HG03045 (cell line): ENCODE data around the gene NTHL1.
A peak's percentile ranks its signal among the peaks of the same experiment; 100 is the strongest.

ENCODE experiments used
- ATAC-seq: cut with Tn5 transposase; IDR thresholded peaks from one replicate; pipeline ENCODE4 v1.9.1; 2021; ENCODE audit warnings: mild to moderate bottlenecking, moderate library complexity; ENCODE audit not compliant: unreplicated experiment

Gene NTHL1

GRCh38 chr16:2031081-2031577, 16.5 kb downstream of the NTHL1 start:
- ATAC-seq: no peak

- ATAC-seq: no peak
Observed at GRCh38 chr16:2030036-2030435, 17.6 kb downstream of the NTHL1 start.

DNA sequence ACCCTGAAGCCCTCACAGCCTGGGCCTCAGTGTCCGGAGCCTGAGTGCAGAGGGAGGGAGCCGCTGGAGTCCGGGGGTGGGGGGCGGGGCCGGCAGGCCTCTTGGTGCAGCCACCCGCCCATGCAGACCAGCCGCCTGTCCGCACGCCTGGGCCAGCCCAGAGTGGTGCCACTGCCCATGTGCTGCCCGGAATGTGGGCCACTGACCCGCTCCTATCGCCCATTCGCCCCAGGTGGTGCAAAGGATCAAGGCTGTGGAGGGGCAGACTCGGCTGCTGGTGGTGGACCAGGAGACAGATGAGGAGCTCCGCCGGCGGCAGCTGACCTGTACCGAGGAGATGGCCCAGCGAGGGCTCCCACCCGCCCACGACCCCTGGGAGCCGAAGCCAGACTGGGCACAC, 18.3 kb downstream of the NTHL1 start:
- ATAC-seq: no peak

GRCh38 chr16:2028620-2029220, 18.9 kb downstream of the NTHL1 start:
- ATAC-seq: no peak

DNA sequence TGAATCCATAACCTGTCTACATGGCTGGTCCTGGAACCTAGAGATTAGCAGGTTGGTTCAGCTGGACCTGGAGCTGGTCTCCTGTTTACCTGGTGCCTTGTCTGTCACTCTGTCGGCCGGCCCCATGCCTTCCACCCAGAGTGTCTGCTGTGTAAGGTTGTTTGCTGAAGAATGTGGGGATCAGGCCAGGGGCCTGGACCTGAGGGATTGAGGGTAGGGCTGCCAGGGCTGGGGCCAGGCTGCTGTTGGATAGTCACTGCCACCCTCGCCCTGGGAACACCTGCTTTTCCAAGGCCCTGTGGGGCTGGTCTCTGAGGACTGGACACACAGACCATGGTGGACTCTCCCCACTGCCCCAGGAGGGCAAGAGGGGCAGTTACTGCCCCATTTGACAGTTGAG, 19.5 kb downstream of the NTHL1 start:
- ATAC-seq: no peak

DNA sequence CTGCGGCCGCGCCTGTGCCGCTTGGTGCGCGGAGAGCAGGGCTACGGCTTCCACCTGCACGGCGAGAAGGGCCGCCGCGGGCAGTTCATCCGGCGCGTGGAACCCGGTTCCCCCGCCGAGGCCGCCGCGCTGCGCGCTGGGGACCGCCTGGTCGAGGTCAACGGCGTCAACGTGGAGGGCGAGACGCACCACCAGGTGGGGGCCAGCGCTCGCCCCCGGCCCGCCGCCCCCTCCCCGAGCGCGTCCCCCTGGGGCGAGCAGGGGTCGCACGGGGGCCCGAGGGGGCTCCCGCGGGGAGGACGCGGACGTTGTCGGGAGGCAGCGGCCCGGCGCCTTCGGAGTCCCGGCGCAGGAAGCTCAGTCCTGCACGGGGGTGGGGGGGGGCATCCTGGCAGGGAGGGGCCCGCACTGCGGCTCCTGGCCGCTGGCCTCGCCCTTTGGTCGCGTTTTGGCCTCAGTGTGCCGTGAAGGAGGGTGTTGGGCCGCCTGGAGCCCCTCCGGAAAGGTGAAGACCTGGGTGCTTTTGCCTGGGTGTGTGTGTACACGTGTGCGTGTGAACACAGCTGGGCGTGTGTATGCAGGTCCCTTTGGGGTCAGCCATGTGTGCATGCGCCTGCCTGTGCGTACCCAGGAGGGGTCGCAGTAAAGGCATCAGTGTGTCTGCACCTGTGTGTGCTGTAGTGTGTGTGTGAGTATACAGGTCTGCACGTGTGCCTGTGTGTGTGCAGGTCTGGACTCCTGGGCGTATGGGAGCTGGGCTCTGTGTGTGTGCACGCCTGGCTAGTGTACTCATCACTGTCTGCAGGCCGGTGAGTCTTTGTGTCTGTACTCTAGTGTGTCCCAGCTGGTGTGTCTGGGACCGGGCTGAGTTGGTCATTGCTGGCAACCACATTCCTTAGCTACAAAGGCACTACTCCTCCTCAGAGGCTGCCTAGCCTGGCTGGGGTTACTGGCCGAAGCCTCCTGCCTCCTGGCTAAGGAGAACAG, 20.3 kb downstream of the NTHL1 start:
- no peak for ATAC-seq

DNA sequence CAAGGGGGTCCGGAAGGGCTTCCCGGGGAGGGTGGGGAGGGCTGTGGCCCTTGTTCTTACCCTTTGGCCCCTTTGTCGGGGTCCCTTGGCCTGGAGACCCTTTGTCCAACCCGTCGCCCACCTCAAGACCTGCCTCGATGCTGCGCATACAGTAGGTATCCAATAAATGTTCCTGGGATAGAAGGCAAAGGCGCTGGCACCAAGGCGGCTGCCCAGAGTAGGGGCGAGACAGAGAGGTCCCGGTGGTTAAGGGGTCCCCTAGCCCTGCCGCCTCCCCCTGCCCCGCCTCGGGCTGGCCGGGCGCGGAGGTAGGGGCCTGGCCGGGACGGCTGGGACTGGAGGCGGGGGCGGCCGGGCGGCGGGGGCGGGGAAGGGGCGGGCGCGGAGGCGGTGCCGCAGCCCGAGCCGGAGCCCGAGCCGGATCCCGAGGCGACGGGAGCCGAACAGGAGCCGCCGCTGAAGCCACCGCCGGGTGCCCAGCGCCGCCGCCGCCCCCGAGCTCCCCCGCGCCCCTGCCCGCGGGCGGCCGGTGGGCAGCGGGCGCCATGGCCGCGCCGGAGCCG, 21.1 kb downstream of the NTHL1 start, which contains the start of gene NHERF2:
Gene NHERF2, plus strand, starts transcription at position 442 of the 563 bp plus-strand sequence. Its CDS starts 104 bp downstream, at position 546.
- no peak for ATAC-seq

DNA sequence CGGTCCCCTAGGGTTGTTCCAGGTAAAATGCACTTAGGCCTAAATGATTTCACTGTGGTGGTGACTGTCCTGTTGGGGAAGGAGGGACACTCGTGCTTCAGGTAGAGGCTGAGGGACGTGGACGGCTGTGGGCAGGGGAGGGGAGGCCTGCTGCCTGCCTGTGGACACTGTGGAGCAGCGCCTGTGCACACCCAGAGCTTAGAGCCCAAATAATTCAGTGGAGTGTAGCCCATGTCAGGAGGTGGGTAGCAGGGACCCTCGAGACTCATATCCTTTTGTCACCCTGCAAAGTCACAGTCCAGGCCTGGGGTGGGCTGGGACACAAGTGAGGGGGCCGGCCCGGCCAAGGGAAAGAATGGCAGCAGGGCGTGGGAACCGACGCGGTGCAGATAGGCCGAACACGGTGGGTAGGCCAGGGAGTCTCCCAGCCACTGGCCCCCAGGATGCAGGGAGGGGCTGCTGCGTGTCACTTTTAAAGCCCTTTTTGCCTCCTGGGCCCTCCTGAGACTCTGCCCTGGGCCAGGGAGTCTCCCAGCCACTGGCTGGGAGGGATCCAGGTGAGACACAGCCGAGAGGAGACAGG, 21.7 kb downstream of the NTHL1 start:
- no peak for ATAC-seq

DNA sequence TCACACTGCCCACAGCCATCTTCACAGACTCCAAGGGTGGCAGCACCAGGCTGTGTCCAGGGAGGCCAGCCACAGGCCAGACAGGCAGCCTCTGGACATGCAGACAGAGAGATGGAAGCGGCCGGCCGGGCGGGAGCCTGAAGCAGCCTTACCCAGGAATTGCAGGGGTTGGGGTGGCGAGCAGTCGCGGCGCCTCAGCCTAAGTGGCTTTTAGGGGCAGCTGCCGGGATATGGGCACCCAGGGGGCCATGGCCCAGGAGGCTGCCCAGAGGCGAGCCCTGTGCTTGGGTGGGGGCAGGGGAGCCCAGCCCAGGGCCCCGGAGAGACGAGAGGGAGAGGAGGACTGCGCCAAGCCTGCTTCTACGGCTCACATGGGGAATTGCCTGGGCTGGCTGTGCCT, 22.4 kb downstream of the NTHL1 start:
- ATAC-seq: no peak

DNA sequence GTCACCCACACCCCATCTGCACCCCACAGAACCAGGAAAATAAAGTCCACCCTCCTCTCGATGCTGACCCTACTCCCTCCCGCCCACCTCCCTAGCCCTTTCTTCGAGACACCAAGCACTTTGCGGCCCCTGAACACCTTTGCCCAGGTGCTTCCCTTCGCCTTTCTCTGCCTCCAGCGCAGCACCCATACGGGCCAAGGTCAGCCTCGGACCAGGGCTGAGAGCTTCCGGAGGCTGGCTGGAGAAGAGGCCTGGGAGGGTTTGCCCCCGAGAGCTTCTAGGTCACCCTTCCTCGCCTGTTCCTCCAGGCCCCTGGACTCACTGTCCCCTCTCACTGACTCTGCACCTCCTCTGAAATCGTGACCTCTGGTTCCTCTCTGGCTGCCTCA, 23.6 kb downstream of the NTHL1 start:
- ATAC-seq: no peak

DNA sequence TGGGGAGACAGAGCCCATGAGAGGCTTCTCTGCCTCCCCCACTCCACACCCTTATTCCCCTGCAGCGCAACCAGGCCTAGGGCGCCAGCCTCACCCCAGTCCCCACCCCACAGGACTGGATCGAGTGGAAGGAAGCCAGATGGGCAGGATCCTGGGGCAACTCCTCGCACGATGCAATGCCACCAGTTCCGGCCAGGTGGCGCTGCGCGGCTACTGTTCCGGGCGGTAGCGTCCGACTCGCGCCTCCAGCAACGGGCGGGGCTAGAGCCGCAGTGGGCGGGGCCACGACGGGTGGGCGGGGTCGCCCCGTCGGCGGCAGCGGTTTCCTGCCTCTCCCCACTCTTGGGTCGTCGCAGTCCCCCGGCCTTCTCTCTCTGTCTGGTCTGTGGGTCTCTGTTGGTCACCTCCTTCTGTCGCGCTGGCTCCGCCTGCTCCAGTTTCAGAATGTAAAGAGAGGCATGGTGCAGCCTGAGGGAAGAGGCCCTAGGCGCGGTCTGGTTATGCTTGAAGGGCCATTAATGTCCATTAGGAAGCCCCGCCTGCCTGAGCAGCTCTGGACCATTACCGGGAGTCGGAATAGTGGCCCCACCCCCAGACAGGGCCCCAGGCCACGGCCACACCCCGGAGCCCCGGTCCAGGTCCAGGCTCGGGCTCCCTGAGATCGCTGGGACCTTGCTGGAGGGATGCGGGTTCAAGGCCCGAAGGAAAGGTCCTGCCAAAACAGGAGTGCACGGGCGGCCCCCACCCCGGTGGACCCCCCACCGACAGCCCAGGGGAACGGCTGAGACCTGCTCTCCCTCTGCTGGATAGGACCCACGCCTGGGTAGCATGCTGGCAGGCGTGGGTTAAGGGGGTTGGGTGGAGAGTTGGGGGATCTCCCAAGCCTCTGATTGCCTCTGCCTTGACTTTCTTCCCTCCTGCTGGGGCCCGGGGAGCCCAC, 24.3 kb downstream of the NTHL1 start:
- ATAC-seq: peak; percentile 73

- ATAC-seq: peak; percentile 4
Observed at GRCh38 chr16:2022723-2023091, 24.9 kb downstream of the NTHL1 start.

GRCh38 chr16:2019921-2020831, 27.5 kb downstream of the NTHL1 start:
- ATAC-seq: no peak

DNA sequence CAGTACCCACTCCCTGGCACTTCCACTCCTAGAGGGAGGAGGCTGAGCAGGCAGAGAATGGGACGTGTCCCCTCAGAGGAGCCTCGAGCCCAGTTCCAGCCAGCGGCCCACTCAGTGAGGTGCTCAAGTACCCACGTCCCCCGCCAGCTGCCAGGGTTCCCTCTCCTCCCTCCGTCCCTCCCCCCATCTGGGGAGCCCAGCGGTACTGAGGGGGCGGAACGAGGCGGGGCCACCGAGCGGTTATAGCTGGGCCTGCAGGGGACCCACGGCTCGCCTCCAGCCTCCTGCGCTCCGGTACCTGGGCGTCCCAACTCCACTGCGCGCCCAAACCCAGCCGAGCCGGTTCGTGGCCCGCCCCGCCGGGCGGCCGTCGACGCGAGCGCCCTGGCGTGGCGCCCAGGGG, 28.1 kb downstream of the NTHL1 start, which contains the start of gene NPW:
Gene NPW, plus strand, starts transcription at position 268 of the 403 bp plus-strand sequence.
- no peak for ATAC-seq

GRCh38 chr16:2016407-2016922, 31.2 kb downstream of the NTHL1 start:
- ATAC-seq: no peak

- no peak for ATAC-seq
Observed at GRCh38 chr16:2015947-2016208, 31.8 kb downstream of the NTHL1 start.

DNA sequence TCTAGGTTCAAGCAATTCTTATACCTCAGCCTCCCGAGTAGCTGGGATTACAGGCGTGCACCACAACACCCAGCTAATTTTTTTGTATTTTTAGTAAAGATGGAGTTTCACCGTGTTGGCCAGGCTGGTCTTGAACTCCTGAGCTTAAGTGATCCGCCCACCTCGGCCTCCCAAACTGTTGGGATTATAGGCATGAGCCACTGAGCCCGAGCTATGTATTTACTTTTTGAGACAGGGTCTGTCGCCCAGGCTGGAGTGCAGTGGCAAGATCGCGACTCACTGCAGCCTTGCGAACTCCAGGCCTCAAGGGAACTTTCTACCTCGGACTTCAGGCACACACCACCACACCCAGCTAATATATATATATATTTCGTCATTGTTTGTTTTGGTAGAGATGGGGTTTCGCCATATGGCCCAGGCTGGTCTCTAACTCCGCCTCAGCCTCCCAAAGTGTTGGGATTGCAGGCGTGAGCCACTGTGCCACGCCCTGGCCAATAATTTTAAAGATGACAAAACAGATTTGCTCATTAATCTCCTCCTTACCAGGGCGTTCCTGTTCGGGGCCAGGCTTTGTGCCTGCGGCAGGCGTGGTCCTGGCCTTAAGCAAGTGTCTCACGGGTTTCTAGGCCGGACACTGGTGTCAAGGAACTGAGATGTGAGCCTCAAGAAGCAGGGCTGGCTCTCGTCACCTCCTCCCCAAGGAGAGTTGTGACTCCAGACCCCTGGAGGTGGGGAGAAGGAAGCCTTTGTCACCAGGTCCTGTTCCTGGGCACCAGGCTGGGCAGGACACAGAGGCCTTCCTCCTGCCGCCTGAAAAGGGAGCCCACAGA, 32.3 kb downstream of the NTHL1 start:
- ATAC-seq: no peak

GRCh38 chr16:2013527-2013926, 34.1 kb downstream of the NTHL1 start:
- no peak for ATAC-seq
